ENCODE results near the gene CDH13. TPM values are rescaled to one million over a fixed set of nuclear protein-coding genes. Genes with fewer than 3 reads are reported as not detected.

The CDH13 gene
- total and polyA plus RNA-seq, 9 of the 15 experiments (the other 6 are each of a cell fraction or from before 2014, with no cell fraction given), result 0.03 TPM; not detected in 8

GRCh38 chr16:82784573-82784968 lies 157.8 kb downstream of the CDH13 start:
- H3K9me1 ChIP-seq (ENCODE audit: control insufficient read depth, insufficient read depth, low read length), result no peaks in the 10 kb centered on the region
- POLR2A ChIA-PET, result no interaction called here
- H3K4me2 ChIP-seq (ENCODE audit: insufficient read depth, low read length), result no peak overlapping the region
- H3K4me3 ChIP-seq, result no peak overlapping the region
- no peak for DNase-seq (ENCODE audit: extremely low read depth in 1 of 4, low spot score in 3 of 4)
- no peaks in the 10 kb centered on the region for H3K4me1 ChIP-seq (replicated peaks in 1 of 2; ENCODE audit: control insufficient read depth in 2 of 2, insufficient read depth in 2 of 2, low read length in 2 of 2)
- no peak for ATAC-seq
- no peak for TF ChIP-seq MTA3 (IDR thresholded peaks at IDR 0.05; ENCODE audit: borderline replicate concordance)
- TF ChIP-seq IRF1 (CRISPR knock-in tag; IDR thresholded peaks at IDR 0.05; ENCODE audit: borderline replicate concordance), result no peak
- TF ChIP-seq TOE1 (IDR thresholded peaks at IDR 0.05; ENCODE audit: borderline replicate concordance), result no peak
- TF ChIP-seq TOE1 (CRISPR knock-in tag; IDR thresholded peaks at IDR 0.05; ENCODE audit: borderline replicate concordance, low read depth), result no peak
- no peak for TF ChIP-seq SREBF1 (IDR thresholded peaks at IDR 0.05; ENCODE audit: borderline replicate concordance, low read depth, low read length)
- no peak for TF ChIP-seq RAD51 (IDR thresholded peaks at IDR 0.05; ENCODE audit: borderline replicate concordance, low read depth)
- TF ChIP-seq ZFP1 (CRISPR knock-in tag; IDR thresholded peaks at IDR 0.05), result no peak
- no peak for TF ChIP-seq SUPT5H (IDR thresholded peaks at IDR 0.05)
- no peak for TF ChIP-seq PCBP1 (IDR thresholded peaks at IDR 0.05; ENCODE audit: low read depth, low read length, poor library complexity, severe bottlenecking)
- TF ChIP-seq CUX1 (CRISPR knock-in tag; IDR thresholded peaks at IDR 0.05), result no peak
- no peak for TF ChIP-seq NCOA1 (IDR thresholded peaks at IDR 0.05; ENCODE audit: low read depth)
- no peak for TF ChIP-seq PRPF4 (IDR thresholded peaks at IDR 0.05; ENCODE audit: insufficient read depth, low read depth, low read length, poor library complexity, severe bottlenecking)
- WGBS (ENCODE audit: insufficient coverage, low coverage, missing lambda C conversion rate), result 4% methylated on average over 3 of the region's 3 CpGs
- BruUV-seq (replicated peaks), result no TSS peak
- H4K20me1 ChIP-seq (replicated peaks; ENCODE audit: control insufficient read depth, insufficient read depth, low read length), result no peaks in the 10 kb centered on the region
- no peaks in the 10 kb centered on the region for H3K36me3 ChIP-seq (ENCODE audit: control insufficient read depth, insufficient read depth, low read length)
- no peak overlapping the region for H3K27ac ChIP-seq (ENCODE audit: extremely low read depth, low read depth, low read length)
- no peaks in the 10 kb centered on the region for H3K79me2 ChIP-seq (ENCODE audit: control insufficient read depth, insufficient read depth, low read length)
- no peaks in the 10 kb centered on the region; the same call in 1 of the 2 replicates for H3K9me3 ChIP-seq (replicated peaks; ENCODE audit: control insufficient read depth, insufficient read depth, low read depth, low read length)
- CTCF ChIA-PET (ENCODE audit: low intra/inter-chr PET ratio), result no interaction called here
- no peaks in the 10 kb centered on the region for H3K27me3 ChIP-seq (ENCODE audit: control insufficient read depth in 2 of 2, insufficient read depth in 2 of 2, low read length in 2 of 2)
- no peak overlapping the region for H3K9ac ChIP-seq (ENCODE audit: insufficient read depth in 1 of 2, low read depth in 2 of 2, low read length in 2 of 2)
- no peak for FAIRE-seq
- no peak overlapping the region for H2AFZ ChIP-seq (ENCODE audit: low read depth, low read length)
- intact Hi-C loops (cut with micrococcal nuclease) (no loop called here), in situ Hi-C loops (cut with MboI) (no loop called here)

All from K562 (cell line).